HG03442 (cell line): ENCODE measurements around the gene DHODH.

Source experiments
- ATAC-seq: cut with Tn5 transposase; IDR thresholded peaks from one replicate; pipeline ENCODE4 v1.9.1; 2021; ENCODE audit warnings: mild to moderate bottlenecking, moderate library complexity; ENCODE audit not compliant: unreplicated experiment

Gene DHODH

DNA sequence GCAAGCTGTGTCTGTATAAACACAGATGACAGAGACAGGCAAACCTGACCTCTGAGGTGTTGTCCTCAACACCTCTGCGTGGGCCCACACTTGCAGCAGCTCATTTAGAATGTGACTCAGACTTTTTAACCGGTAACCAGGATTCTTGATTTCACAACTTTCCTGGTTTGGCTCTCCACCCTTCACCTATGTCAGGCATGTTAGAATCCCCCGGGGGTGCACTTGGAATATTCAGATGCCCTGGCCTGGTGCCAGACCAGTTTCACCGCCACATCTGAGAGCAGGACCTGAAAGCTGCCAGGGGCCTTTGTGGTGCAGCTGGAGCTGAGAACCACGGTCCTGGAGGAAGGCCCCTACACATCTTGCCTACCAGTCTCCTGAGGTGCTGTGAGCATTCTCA, 4.8 kb downstream of the DHODH start:
- ATAC-seq: no peak

DNA sequence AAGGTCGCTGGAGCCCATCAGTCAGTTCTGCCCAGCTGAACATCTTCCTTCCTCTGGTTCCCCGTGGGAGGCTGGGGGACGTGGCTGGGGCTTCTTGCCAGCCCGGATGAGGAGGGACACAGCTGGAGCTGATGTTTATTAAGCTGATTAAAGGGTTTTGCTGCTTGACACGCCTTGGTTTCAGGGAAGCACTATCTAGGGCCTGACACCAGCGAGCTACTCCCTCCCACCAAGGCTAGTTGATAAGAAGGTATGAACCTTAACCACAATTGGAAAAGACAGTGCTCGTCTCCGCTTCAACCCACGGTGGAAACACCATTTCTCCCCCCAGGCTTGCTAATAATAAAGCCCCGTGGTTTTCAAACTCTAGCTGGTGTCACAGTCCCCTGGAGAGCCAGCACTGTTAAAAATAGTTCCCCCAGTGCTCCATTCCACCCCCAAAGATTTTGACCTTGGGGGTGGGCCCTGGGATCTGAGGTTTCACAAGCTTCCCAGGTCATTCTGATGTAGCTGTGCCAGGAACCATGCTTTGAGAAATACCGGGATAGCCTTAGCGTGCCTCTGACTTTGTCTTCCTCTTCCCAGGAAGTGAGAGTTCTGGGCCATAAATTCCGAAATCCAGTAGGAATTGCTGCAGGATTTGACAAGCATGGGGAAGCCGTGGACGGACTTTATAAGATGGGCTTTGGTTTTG, 5.5 kb downstream of the DHODH start:
- no peak for ATAC-seq

DNA sequence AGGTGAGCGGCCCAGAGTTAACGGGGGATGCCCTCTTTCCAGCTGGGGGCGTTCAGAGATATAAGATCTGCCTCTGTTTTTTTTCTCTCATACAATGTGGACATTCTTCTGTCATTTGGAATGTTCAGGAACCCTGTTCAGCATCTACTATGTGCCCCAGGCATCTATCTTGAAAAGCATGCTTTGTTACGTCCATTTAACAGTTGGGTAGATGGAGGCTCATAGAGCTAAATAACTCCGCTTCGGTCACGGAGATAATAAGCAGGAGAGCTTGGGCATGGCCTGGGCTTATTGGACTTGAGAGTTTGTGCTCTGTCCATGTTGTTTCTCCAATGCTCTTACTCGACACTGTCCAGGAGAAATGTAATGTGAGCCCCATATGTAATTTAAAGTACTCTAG, 6.1 kb downstream of the DHODH start:
- no peak for ATAC-seq

DNA sequence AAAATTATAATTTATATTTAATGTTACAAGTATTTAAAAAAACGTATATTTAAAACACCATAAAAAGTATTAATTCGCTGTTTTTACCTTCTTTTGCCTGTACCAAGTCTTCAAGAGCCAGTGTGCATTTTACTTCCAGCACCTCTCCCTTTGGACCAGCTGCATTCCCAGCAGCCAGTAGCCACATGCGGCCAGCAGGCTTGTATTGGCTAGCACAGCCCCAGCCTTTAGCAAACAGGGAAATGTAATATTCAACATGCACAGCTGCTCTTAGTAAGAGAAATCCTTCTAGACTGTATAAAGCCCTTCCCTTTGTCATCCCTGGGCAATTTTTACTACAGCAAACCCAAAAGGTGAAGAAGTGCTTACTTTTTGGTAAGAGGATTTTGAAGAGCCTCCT, 6.6 kb downstream of the DHODH start:
- no peak for ATAC-seq

DNA sequence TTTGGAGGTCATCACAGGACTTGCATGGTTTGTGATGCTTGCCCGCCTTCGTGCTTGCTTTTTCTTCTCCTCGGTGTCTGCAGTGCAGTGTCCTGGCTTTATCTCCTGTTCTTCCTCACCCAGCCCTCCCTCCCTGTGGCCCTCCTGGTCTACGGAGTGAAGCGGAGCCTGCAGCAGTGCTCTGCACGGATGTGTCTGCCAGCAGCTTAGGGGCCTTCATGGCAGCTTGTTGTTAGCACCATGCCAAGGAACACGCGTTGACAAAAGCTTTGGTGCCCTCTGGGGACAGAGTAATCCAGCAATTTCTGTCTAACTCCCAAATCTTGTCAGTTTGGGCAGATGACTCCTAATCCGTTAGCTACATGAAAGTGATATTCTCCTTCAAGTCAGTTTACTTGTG, 9.9 kb downstream of the DHODH start:
- no peak for ATAC-seq

DNA sequence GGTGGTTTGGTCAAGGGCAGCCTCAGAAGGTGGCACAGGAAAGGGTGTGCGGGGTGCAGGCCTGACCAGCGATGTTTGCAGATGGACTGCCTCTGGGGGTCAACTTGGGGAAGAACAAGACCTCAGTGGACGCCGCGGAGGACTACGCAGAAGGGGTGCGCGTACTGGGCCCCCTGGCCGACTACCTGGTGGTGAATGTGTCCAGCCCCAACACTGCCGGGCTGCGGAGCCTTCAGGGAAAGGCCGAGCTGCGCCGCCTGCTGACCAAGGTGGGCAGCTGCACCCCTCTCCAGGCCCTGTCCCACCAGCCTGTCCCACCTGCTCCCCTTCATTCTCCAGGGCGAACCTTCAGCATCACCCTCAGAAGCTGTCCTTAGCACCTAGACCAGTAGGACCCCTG, 12.5 kb downstream of the DHODH start:
- ATAC-seq: no peak

DNA sequence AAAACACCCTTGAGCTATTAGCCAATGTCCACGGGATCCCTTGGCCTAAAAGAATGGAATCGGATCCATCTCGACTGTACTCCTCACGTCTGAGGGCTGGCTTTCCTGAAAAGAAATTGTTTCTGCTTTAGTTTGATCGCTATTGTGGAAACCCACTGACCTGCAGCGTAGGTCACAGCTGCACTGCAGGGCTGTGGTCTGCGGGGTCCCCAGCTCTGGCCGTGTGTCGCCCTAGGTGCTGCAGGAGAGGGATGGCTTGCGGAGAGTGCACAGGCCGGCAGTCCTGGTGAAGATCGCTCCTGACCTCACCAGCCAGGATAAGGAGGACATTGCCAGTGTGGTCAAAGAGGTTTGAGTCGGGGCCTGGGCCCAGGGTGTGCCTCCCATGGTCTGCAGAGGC, 13.6 kb downstream of the DHODH start:
- ATAC-seq: no peak

DNA sequence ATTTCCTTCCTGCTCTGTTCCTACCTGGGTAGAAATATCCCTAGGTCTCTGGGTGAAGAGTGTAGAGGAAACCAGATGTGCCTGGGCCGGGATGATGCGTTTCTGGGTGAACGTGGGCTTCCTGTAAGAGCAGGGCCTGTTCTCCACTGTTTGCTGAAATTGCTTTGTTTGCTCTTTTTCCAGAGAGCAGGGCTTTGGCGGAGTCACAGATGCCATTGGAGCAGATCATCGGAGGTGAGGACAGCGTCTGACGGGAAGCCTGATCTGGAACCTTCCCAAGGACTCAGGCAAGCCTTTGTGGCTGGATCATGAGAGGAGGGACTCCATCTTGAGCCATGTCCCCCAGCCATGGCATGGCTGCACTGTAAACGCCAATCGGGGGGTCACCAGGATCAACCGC, 15.4 kb downstream of the DHODH start:
- ATAC-seq: no peak

DNA sequence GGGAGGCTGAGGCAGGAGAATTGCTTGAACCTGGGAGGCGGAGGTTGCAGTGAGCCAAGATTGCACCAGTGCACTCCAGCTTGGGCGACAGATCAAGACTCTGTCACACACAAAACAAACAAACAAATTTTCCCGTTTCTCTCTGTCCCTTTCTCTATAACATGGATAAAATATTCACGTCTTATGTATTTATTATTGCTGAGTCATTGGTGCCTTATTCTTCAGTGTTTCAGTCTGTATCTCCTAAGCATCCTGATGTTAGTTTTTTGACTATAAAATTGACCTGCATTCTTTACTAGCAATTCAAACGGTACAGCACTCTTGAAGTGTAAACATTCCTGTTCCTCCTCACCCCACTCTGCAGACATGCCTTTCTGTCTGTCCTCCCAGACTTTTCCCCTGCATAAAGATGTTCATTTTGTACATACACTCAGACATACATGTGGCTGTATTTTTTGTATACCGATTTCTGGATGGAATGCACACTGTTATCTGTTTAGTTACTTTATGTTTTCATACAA, 16.4 kb downstream of the DHODH start:
- ATAC-seq: no peak

DNA sequence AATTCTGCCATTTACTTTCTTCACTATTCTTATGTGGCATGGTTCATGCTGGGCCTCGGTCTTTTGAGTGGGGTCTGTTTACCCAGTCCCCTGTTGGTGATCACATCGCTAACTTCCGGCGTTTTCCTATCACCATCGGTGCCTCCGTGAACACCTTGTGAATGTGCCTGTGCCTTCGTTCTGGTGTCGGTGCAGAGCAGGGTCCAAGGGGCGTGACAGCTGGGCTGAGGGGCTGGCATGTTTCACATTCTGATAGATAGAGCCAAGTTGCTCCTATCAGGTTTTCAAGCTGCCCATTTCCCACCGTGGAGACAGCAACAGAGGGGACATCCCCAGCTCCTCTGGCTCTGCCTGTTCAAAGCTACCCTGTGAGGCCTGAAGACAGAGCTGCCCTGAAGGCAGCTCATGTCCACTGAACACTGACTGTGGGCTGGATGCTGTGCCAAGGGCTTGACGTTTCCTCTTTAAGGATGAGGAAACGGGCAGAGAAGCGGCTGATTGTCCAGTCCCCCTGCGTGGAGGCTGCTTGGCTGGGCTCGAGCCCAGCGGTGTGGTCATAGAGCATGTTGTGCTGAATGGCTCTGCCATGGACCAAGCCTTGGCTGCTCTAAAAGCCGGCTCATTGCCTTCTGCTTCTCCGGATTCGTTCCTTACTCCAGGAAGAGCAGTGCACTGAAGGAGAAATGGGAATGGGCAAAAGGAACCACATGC, 17.0 kb downstream of the DHODH start:
- ATAC-seq: no peak

DNA sequence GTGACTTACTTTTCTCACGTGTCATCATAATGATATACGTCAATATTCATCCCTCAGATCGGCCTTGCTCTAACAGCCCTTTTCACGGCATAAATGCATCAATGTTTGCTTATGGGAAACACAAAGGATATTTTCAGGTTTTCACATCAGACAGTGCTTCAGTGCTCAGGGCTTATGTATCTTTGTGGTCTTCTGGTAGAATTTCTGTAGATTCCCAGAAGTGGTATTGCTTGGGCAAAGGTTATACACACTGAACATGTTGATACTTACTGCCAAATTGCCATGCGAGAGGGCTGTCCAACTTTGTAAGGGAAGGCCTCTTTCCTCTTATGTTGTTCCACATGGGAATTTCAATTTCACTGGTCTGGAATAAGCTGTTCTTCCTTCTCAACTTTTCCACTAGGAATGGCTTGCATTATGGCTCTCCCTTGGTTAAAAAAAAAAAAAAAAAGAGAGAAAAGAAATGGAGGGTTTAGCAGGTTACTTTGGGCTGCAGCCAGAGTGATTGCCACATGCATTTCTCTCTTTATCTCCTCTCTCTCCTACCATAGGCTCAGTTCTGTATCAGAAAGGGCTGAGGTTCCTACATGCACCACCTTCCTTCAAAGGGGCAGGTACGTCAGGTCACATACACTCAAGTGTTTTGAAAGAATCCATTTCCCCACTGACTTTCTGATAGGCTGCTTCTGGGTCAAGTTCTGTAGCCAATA, 19.3 kb downstream of the DHODH start:
- ATAC-seq: no peak

DNA sequence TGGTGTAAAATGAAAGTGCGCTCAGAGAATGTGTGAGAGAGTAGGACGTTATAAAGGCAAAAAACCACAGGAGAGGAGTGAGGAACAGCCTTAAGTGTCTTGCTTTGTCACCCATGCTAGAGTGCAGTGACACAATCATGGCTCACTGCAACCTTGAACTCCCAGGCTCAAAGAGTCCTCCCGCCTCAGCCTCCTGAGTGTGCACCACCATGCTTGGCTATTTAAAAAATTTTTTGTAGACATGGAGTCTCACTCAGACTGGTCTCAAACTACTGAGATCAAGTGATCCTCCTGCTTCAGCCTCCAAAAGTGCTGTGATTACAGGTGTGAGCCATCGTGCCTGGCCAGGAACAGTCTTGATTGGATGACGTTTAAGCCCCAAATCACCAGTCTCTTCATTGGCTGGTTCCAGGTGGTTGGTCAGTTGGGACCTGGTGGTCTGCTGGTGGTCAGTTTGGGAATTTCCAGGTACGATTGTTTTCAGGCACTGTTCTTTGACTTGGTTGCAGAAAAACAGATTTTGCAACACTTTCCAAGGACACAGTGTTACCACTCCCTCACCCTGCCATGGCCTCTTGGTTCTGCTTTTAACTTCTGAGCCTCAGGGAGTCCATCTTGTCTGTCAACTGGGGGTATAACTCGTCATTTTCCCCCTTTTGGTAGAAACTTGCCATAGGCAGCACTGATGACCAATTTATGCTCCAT, 21.2 kb downstream of the DHODH start:
- no peak for ATAC-seq

DNA sequence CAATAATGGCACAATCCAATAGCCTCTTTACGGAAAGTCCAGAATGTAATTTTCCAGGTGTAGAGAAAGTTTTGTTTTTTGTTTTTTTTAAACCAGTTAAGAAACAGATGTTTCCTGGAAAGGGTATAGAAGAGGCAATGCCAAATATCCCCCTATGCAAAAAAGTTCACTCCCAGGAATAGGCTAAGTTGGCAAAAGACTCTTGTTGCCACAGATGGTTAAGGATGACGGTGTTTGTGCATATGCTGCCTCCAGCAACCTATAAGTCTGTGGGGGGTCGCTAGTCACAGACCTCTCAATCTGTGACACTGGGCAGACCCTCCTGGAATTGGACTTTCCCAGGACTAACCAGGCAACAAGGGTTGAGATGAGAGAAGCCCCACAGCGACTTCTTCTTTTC, 24.9 kb downstream of the DHODH start:
- no peak for ATAC-seq

DNA sequence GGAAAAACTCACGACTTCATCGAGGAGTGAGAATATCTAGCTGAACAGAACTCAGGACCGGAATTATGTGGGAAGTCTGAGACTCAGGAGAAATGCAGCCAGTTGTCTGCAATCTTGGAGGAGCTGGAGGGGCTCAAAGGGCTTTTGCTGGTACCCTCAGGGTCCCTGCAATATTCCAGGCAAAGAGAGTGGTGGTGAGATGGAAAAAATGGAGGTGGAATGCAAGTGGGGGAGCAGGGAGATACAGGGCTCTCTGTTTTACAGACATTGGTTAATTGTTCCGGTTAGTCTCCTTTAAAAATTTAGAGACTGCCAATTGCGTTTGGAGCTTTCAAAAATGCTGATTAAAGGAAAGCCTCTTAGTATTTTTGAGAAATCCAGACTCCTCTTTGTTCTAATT, 27.6 kb downstream of the DHODH start:
- no peak for ATAC-seq

DNA sequence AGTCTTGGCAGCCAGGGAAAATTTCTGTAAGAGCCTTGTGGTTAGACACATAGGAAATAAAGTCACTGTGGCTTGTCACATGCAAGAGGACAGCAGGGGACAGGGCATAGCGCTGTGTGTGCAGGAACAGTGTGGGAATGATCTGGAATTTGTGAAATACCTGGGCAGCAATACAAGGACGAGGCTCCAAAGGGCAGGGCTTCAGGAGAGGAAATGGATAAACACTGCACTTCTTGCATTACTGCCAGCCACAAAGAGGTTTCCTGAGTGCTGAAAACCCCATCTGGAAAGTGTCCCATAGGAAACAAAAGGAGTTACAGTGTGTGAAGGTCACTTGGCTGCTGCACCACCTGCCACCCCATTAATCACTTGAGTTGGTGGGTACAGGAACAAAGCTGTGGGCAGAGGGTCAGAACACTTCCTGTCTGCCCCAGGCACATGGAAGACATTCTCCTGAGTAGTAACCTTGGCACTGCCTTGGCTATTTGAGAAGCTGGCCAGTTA, 33.7 kb downstream of the DHODH start:
- ATAC-seq: no peak

DNA sequence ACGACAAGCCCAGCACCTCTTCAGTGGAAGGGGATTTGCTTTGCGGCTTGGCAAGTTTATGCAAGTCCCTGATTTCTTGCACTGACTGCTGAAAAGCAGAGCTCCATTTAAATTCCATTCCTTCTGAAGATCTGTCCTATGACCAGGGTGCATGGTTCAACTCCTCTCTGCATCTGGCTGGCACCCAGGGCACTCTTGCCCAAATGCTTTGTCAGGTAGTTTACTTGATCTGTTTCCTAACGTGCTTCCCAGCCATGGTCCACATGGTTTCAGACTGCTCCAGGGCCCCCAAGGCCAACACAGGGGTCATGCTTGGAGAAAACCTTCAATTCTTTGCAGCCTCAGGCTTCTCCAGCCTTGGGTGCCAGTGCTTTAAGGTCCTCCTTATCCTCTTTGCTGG, 34.5 kb downstream of the DHODH start:
- ATAC-seq: no peak

DNA sequence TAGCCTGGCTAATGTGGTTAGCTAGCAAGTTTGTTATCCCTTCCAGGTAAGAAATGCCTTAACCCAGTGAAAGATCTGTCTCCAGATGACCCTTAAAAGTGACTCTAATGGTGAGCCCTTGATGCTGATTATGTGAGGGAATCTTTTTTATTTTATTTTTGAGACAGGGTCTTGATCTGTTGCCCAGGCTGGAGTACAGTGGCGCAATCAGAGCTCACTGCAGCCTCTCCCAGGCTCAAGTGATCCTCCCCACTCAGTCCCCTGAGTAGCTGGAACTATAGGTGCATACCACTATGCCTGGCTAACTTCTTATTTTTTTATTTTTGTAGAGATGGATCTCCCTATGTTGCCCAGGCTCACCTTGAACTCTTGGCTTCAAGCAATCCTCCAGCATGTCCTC, 35.0 kb downstream of the DHODH start:
- ATAC-seq: no peak

DNA sequence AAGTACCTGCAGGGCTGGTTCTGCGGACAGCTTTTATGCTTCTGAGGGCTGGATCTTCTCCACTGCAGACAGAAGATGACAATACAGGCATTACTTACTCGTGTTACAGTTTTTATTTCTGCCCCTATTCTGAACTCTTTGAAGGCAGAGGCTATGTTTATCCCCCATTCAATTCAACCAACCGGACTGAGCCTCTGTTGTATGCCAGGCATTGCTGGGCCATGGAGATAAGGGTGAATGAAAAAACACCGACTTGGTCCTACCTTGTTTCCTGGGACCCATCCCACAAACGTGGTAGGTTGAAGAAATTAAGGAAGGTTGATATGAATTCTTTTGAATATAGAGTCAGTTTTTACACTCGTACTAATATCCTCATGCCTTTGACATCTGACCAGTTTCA, 35.8 kb downstream of the DHODH start:
- no peak for ATAC-seq

DNA sequence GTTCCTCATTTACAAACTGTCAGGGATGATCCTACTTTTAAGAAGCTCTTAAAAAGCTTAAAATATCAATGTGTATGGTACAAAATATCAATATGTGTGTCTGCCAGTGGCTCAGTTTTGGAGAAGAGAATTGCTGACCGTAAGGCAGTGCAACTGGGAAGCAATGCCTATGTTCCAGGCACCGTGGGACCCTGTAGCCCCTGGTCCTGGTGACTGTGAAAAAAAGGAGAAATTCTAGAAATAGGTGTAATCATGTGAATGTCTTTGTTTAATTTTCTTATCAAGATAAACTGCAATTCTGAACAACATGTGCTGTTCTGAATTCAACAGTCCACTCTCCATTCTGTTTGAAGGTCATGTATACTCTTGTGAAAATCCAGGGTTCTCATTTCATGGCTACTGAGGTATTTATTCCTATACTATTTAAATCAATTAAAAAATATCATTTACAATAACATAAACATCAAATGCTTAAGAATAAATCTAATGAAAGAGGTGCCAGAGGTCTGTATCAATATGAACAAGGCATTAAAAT, 36.3 kb downstream of the DHODH start:
- no peak for ATAC-seq

DNA sequence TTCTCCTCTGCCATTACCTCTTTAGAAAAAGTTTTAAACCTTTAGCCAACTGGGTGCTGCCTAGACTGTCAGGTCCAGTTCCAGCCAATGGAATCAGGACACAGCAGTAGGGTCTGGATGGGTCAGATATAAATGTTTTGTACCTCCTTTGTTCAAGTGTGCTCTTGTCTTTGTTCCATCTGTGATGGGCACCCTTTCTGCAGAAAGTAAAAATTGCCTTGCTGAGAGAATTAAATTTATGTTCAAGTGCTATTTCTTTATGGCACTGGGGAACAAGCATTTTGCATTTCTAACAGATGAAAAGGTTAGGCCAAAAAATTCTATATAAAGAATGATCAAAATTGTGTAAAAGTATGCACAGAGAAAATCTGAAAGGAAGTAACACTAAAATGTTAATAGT, 40.6 kb downstream of the DHODH start:
- ATAC-seq: no peak
